SU-DHL-6 (cell line): ENCODE data around the gene DRAM1.
"Not testable (repeated sequence)": the region's sequence is repeated elsewhere in the genome, so short reads cannot be mapped to it uniquely, and the experiment has no call there.

Source experiments
- H2AFZ ChIP-seq: fragments of 200-600 bp; sonication (generic); 2 replicates; pipeline ENCODE4 v1.6.1; 2014; ENCODE audit warnings: low read depth, mild to moderate bottlenecking, moderate library complexity, mixed read lengths, antibody characterized with exemption, low read length; ENCODE audit not compliant: severe bottlenecking
- H3F3A ChIP-seq: fragments of 200-600 bp; shearing (Covaris generic); 2 replicates; pipeline ENCODE4 v1.6.0; 2016; ENCODE audit warnings: antibody characterized with exemption, mild to moderate bottlenecking; ENCODE audit not compliant: insufficient read depth
- H3K27ac ChIP-seq: fragments of 200-600 bp; sonication (generic); 2 replicates; pipeline ENCODE4 v1.5.1; 2016; ENCODE audit warnings: low read depth, mild to moderate bottlenecking, low read length, moderate library complexity, mixed read lengths
- H3K27me3 ChIP-seq: fragments of 200-600 bp; sonication (generic), shearing (Covaris generic); 2 replicates; pipeline ENCODE4 v1.6.0; 2014; ENCODE audit warnings: mild to moderate bottlenecking, low read length
- H3K36me3 ChIP-seq: fragments of 200-600 bp; sonication (generic); 2 replicates; pipeline ENCODE4 v1.6.1; 2014; ENCODE audit warnings: mild to moderate bottlenecking, low read length, mixed read lengths
- H3K4me2 ChIP-seq: fragments of 300-600, 200-600 bp; shearing (Covaris generic), sonication (generic); 2 replicates; pipeline ENCODE4 v1.6.0; 2014; ENCODE audit warnings: low read length, low read depth, mild to moderate bottlenecking; ENCODE audit not compliant: poor library complexity, severe bottlenecking
- H3K4me3 ChIP-seq: fragments of 200-600 bp; sonication (generic); 2 replicates; pipeline ENCODE4 v1.5.1; 2014; ENCODE audit warnings: antibody characterized with exemption, low read length, mild to moderate bottlenecking, mixed read lengths; ENCODE audit not compliant: insufficient read depth, poor library complexity, severe bottlenecking
- H3K79me2 ChIP-seq: fragments of 200-600 bp; sonication (generic); 2 replicates; pipeline ENCODE4 v1.6.1; 2014; ENCODE audit warnings: mild to moderate bottlenecking, low read length, moderate library complexity; ENCODE audit not compliant: insufficient read depth
- H3K9ac ChIP-seq: fragments of 200-600 bp; sonication (generic); 2 replicates; pipeline ENCODE4 v1.7.0; 2014; ENCODE audit warnings: mild to moderate bottlenecking, low read length
- H3K9me2 ChIP-seq: fragments of 200-600 bp; sonication (generic); replicated peaks from 2 replicates; pipeline ENCODE4 v1.6.1; 2014; ENCODE audit warnings: low read length; ENCODE audit not compliant: insufficient read depth
- H3K9me3 ChIP-seq: fragments of 200-600 bp; sonication (generic); 2 replicates; pipeline ENCODE4 v1.6.1; 2014; ENCODE audit warnings: low read length, mixed read lengths; ENCODE audit not compliant: insufficient read depth
- H4K20me1 ChIP-seq: fragments of 200-600 bp; sonication (generic); 2 replicates; pipeline ENCODE4 v1.6.1; 2014; ENCODE audit warnings: low read depth, mild to moderate bottlenecking, antibody characterized with exemption, low read length, moderate library complexity, mixed read lengths
- CTCF ChIP-seq: fragments of 200-600 bp; sonication (generic); IDR thresholded peaks from one replicate; pipeline ENCODE4 v1.5.1; 2017; ENCODE audit warnings: antibody characterized with exemption, mild to moderate bottlenecking, low read length, moderate library complexity; ENCODE audit not compliant: insufficient read depth, poor library complexity, severe bottlenecking
- EZH2phosphoT487 ChIP-seq: fragments of 200-600 bp; sonication (generic), shearing (Covaris generic); conservative IDR thresholded peaks from 2 replicates; pipeline ENCODE4 v1.6.1; 2018; ENCODE audit warnings: mild to moderate bottlenecking, antibody characterized with exemption, low read length, moderate library complexity, mixed read lengths

Gene DRAM1

DNA sequence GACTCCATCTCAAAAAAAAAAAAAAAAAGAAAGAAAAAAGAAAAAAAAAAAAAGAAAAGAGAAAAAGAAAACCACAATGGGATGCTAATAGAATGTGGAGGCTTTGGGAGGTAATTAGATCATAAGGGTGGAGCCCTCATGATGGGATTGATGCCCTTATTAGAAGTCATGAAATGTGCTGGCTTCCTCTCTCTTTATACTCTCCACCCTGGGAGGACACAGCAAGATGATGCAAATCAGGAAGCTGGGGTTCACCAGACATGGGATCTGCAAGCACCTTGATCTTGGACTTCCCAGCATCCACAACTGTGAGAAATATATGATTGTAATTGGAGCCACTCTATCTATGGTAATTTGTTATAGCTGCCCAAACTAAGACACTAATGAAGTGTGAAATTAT is 13.4 kb upstream of the DRAM1 start:
- Histone ChIP-seq H3K36me3 (no peaks in the 10 kb centered on the region), H3F3A (no peaks in the 10 kb centered on the region), H3K9ac (no peak overlapping the region), H3K9me2 (no peaks in the 10 kb centered on the region), H3K9me3 (no peaks in the 10 kb centered on the region), H3K4me2 (no peak overlapping the region), H4K20me1 (no peaks in the 10 kb centered on the region), H3K27ac (no peak overlapping the region), H3K4me3 (no peak overlapping the region), H3K79me2 (no peaks in the 10 kb centered on the region), H2AFZ (no peak overlapping the region), H3K27me3 (no peaks in the 10 kb centered on the region)
- TF ChIP-seq EZH2phosphoT487 (no peak), CTCF (no peak)

DNA sequence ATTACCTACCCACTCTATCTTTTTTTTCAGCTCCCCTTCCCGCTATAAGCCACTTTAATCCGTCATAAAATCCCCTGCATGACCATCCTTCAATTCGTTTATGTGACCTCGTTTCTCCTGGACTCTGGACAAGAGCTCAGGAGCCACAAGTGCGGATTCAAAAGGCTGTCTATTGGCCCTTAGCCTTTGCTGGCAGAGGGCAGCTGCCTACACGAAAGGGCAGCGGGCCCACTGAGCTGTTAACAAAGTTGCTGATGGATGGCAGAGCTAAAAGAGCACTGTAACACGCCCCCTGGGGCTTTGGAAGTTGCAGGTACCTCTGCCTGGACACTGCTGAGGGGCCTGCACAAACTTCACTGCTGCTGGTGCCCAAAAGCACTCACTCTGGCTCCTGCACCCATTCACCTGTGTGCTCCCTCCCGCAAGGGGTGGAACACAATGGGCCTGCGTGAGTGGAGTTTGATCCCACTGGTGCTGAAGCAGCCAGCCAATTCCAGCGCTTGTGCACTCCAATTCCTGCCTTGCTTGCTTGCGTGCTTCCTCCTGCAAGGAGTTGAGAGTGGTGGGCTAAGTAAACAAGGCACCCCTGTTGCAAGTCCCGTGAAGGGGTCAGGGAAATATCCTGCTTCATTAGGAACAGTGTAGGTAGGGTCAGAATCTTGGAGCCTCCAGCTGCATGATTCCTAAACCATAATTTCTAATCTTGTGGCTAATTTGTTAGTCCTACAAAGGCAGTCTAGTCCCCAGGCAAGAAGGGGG is 10.6 kb upstream of the DRAM1 start:
- TF ChIP-seq EZH2phosphoT487 (no peak), CTCF (no peak)

DNA sequence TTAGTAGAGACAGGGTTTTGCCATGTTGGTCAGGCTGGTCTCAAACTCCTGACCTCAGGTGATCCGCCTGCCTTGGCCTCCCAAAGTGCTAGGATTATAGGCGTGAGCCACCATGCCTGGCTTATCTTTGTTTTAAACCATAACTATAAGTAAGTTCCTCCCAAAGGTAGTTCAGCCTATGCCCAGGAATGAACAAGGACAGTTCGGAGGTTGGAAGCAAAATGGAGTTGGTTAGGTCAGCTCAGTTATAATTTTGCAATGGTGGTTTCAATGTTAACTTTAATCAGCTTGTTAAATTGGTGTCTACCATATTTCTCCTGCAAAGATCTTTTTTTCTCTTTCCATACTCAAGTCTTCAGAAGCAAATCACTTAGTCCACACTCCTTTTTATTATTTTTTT is 9.8 kb upstream of the DRAM1 start:
- not testable (repeated sequence) for H3K4me2 ChIP-seq, H3K9ac ChIP-seq, H3K9me2 ChIP-seq

More for the DNA sequence above, 10.6 kb upstream of the DRAM1 start:
- H3K27ac ChIP-seq, result no peak overlapping the region
- H3K9me2 ChIP-seq, result no peaks in the 10 kb centered on the region
- H3K79me2 ChIP-seq, result no peaks in the 10 kb centered on the region
- no peak overlapping the region for H3K4me2 ChIP-seq
- no peaks in the 10 kb centered on the region for H3K36me3 ChIP-seq
- H3K27me3 ChIP-seq, result no peaks in the 10 kb centered on the region
- no peaks in the 10 kb centered on the region for H3K9me3 ChIP-seq
- H3K4me3 ChIP-seq, result no peak overlapping the region
- H2AFZ ChIP-seq, result no peak overlapping the region
- H3F3A ChIP-seq, result no peaks in the 10 kb centered on the region
- H4K20me1 ChIP-seq, result no peaks in the 10 kb centered on the region
- H3K9ac ChIP-seq, result no peak overlapping the region

DNA sequence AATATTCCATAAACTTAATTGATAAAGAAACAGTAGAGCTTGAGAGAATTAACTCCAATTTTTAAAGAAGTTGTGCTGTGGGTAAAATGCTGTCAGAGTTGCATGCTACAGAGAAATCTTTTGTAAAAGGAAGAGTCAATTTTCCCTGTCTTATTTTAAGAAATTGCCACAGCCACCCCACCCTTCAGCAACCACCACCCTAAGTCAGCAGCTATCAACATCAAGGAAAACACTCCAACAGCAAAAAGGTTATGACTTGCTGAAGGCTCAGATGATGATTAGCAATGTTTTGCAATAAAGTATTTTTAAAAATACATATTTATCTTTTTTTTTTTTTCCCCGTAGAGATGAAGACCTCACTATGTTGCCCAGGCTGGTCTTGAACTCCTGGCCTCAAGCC is 6.5 kb upstream of the DRAM1 start:
- H3K27ac ChIP-seq, result no peak overlapping the region
- no peaks in the 10 kb centered on the region for H3K9me2 ChIP-seq
- no peak overlapping the region for H2AFZ ChIP-seq
- no peaks in the 10 kb centered on the region for H3F3A ChIP-seq
- no peaks in the 10 kb centered on the region for H3K79me2 ChIP-seq
- no peaks in the 10 kb centered on the region for H3K36me3 ChIP-seq
- H3K27me3 ChIP-seq, result no peaks in the 10 kb centered on the region
- no peak overlapping the region for H3K9ac ChIP-seq
- no peaks in the 10 kb centered on the region for H3K9me3 ChIP-seq
- no peak overlapping the region for H3K4me2 ChIP-seq
- no peak overlapping the region for H3K4me3 ChIP-seq
- TF ChIP-seq EZH2phosphoT487 (no peak), CTCF (no peak)
- H4K20me1 ChIP-seq, result no peaks in the 10 kb centered on the region

More for the DNA sequence above, 9.8 kb upstream of the DRAM1 start:
- not testable (repeated sequence) for H3K36me3 ChIP-seq, H2AFZ ChIP-seq, H3F3A ChIP-seq, H3K27me3 ChIP-seq, H3K27ac ChIP-seq, H4K20me1 ChIP-seq, H3K79me2 ChIP-seq, H3K9me3 ChIP-seq, H3K4me3 ChIP-seq
